ENCODE measurements around the gene IL1RAPL2. TPM values are rescaled to one million over a fixed set of nuclear protein-coding genes. Genes with fewer than 3 reads are reported as not detected.
"Not testable (repeated sequence)": the region's sequence is repeated elsewhere in the genome, so short reads cannot be mapped to it uniquely, and the experiment has no call there.

The IL1RAPL2 gene
- total RNA-seq, 1 donor from 2014 or later, result not detected

DNA sequence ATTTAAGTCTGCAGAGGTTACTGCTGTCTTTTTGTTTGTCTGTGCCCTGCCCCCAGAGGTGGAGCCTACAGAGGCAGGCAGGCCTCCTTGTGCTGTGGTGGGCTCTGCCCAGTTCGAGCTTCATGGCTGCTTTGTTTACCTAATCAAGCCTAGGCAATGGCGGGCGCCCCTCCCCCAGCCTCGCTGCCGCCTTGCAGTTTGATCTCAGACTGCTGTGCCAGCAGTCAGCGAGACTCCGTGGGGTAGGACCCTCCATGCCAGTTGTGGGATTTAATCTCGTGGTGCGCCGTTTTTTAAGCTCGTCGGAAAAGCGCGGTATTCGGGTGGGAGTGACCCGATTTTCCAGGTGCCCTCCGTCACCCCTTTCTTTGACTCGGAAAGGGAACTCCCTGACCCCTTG is 111.5 kb downstream of the IL1RAPL2 start:
- ATAC-seq, result not testable (repeated sequence)

DNA sequence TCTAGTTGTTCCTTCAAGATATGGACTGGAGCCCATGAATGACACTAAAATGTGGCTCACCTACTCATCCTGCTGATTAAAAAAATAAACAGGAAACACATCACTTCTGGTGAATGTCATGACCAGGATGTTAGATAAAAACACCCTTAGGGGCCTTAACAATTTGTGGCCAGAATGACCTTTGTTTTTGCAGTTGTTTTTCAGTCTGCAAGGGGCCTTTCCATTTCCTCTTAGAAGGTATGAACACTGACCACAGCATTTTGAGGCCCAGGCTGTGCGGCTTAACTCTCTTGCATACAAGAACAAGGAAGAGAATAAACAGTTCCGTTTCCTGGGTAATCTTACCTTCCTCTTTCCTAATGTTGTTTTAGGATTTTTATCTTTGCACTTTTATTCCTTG is 113.2 kb downstream of the IL1RAPL2 start:
- no peak for ATAC-seq

DNA sequence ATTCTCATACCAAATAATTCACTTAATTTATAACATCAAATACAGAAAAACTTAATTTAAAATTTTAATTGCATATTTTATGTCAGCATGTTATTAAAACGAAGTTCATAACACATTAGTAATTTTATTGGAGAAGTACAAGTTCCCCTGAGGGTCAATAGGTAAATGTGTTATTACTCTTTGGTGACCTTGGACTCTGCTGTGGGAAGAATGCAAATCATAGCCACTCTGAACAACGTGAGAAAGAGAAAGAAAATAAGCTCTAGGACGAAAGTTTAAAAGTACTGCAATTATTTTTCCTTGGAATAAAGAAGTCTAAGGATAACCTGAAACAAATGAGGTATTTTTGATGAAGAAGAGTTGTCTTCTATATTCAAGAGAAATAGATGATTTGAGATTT is 115.2 kb downstream of the IL1RAPL2 start:
- no peak for ATAC-seq

DNA sequence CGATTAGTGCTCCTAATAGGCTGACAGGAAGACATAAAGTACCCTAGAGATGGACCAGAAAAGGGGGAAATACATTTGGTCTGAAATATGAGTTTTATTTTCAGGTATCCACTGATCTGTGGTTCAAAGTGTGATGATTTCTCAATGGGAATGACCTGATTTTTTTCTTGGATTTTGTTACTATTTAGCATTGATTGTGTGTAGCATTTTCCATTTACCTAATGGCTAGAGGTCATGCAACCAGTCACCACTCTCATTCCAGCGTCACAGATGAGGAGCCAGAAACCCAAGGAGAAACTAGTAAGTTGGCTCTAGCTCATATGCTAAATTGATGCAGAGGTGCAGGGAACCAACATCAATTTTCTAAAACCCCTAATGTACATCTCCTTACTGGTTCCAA is 118.1 kb downstream of the IL1RAPL2 start:
- ATAC-seq, result no peak

DNA sequence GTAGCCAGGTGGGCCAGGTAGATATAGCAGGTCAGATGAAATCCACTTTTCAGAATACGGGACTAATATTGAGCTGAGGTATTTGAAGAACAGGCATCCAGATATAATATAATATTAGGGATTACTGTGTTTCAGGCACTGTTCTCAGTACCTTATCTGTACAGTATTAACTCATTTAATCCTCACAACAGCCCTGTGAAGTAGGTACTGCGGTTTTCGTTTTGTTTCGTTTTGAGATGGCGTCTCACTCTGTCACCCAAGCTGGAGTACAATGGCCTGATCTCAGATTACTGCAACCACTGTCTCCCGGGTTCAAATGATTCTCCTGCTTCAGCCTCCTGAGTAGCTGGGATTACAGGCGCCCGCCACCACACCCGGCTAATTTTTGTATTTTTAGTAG is 129.6 kb downstream of the IL1RAPL2 start:
- ATAC-seq, result no peak

DNA sequence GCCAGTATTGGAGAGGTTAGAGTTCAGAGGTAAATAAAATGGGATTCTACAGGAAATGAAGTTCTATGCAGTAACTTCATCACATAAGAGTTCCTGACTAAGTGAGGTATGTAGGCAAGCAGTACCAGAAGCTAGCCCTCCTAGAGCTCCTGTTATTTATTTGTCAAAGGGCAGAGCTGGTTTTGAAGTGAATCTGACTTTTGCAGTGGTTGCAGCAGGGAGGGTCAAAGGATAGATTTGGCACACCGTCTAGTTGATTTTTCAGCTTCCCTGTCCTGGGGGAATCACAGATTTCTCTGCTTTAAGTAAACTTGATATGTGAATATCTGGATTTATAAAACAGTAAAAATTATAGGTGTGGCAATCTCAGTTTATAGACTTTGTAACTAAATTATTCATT is 130.7 kb downstream of the IL1RAPL2 start:
- no peak for ATAC-seq

DNA sequence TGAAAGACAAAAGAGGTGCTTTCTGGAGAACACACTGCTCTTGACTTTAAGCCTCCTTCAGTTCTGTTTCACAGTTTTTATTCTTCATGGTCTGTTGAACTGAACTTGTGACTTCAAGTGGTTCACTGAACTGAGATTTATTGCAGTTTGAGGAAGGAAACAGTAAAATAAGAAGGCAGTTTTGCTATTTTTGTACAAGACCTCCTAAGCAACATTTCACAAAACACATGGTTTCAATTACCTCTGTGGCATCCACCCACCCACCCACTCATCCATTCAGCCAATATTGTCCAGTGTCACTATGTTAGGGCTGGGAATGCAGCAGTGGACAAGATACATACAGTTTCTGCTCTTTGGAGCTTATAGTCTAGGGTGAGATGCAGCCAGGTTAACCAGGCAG is 131.3 kb downstream of the IL1RAPL2 start:
- ATAC-seq, result no peak

DNA sequence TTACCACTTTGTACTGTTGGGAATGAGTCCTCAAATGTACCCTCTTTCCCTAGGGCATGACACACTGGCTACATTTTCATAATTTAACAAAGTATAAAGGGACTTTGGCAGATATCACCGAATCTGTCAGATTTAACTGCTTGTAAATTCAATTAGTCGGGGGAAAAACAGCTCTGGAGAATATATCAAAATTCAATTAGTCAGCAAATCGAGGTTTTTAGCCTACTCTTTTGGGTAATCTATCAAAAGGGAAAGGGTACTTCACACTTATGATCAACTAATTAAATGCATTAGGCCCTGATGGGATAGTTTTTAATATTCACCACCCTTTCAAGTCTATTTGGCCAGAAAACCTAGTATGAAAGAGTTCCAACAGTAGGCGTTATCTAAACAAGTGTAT is 141.0 kb downstream of the IL1RAPL2 start:
- no peak for ATAC-seq

DNA sequence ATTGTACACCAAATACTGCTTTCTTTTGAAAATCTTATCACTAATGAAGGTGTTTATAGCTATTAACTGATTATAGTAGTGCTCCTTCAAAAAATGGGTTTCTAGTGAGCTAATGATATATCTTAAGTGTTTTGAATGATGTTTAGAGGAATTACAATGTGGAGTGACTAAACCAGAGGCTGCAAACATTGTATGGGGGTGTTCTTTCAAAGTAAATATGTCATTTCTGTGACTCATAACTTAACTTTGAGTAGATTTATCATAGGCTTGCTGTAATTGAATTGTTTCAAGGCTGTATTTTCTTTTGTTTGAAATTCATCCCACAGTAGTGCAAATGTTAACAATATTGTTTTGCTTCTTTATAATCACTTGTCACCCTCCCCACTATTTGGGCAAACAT is 141.6 kb downstream of the IL1RAPL2 start:
- ATAC-seq, result no peak

DNA sequence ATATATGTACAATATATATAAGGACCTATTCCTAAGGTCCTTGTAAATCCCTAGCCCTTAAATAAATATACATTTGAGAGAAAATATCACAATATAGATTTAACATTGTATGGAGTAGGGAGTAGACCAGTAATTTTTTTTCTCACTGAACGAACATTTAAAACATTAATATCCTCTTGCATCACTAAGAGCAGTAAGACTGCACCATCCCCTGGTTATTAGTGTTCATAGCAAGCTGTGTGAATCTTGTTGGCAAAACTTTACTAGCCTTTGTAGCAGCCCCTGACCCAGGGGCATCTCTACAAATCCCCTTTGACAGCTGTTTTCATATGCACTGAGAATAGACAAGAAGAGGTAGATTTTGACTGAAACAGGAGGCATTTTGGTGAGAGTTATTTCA is 146.5 kb downstream of the IL1RAPL2 start:
- ATAC-seq, result no peak

DNA sequence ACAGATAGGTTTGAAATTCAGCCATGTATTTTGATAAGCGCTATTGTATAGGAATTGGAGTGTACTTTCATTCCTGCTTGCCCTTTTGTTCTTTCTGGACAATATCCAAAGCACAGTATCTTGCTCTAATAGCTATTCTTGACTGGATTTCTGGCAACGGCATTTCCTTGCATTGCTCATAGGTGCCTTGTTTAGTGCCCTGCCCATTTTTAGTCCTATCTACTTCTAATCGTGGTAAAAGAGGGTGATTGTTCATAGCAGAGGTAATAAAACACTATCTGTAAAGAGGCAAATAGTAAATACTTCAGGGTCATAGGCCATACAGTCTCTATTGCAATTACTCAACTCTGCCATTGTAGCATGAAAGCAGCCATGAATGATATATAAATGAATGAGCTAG is 155.9 kb downstream of the IL1RAPL2 start:
- ATAC-seq, result no peak

DNA sequence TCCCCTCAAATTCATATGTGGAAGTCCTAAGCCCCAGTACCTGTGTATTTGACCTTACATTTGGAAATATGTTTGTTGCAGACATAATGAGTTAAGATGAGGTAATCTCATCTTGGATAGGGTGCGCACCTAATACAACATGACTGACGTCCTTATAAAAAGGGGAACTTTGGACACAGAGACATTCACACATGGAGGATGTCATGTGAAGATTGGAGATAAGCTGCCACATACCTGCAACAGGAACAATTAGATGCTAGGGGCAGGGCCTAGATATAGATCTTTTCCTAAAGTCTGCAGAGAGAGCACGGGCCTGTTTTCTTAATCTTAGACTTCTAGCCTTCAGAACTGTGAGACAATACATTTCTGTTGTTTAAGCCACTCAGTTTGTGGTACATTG is 162.5 kb downstream of the IL1RAPL2 start:
- no peak for ATAC-seq

DNA sequence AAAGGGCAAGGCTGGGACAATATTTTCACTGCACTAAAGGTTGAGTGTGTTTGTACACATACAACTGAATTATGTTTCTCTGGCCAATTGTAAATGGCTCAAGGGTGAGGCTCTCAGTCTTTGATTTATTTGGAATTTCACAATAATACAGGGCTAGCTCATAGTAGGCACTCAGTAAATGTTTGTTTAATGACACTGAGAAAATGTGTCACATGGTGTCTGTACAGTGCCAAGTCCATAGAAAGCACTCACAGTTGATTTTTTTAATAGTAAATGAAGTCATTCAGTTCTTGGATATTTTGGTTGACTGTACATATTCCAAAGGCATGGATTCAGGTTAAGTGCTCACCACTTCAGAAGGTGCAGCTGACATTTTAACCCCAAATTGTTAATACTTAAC is 176.4 kb downstream of the IL1RAPL2 start:
- no peak for ATAC-seq

DNA sequence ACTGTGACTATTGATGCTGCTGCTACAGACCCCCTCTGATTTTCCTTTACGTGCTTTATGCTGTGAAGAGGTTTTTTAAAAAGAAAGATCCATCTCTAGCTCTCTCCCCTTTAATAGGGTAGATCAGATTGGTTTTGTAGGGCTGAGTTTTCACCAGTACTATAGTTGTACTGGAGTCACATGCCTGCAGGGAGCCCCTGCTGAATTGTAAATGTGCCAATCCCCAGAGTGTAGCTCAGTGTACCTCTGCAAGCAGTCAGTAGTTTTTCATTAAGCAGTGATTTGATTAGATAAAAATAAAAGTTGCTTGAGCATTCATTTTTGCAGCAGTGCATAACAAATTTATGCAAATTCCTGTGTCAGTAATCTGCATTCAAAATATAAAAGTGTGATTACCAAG is 179.2 kb downstream of the IL1RAPL2 start:
- no peak for ATAC-seq

DNA sequence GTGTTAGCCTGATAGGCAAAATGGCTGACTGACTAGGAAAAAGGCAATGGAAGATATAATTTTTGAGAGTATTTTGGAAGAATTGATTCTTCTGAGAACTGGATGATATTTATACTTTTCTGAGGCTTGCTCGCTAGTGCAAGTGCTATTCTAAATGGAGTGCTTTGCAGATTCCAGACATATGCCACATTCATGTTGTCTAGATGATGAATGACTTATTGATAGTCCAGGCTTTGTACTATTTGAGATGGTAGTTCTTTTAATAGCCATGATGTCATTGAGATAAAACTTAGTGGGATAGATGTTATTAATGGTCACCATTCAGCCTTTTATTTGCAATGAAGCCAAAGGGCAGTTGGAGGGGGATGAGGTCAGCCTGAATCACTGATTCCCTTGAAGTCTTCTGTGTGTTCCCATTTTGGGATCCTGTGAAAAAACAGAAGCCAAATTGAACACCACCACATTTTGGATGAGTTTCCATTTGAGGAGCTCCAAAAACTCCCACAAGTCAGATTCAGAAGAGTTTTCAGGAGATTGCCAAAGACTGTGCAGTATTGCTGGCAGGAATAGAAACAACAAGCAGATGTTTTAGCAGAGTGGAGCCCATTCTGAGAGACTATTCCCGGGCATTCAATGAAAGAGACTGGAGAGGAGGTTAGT is 184.1 kb downstream of the IL1RAPL2 start:
- ATAC-seq, result no peak

DNA sequence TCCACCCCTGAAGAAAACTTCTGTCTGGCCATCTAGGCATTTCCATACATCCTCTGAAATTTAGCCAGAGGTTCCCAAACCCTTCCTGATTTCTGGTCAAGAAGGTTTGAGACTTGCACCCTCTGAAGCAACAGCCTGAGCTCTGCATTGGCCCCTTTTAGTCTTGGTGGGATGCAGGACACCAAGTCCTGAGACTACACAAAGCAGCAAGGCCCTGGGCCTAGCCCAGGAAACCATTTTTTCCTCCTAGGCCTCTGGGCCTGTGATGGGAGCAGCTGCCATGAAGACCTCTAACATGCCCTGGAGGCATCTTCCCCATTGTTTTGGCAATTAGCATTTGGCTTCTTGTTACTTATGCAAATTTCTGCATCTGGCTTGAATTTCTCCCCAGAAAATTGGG is 196.6 kb downstream of the IL1RAPL2 start:
- no peak for ATAC-seq

DNA sequence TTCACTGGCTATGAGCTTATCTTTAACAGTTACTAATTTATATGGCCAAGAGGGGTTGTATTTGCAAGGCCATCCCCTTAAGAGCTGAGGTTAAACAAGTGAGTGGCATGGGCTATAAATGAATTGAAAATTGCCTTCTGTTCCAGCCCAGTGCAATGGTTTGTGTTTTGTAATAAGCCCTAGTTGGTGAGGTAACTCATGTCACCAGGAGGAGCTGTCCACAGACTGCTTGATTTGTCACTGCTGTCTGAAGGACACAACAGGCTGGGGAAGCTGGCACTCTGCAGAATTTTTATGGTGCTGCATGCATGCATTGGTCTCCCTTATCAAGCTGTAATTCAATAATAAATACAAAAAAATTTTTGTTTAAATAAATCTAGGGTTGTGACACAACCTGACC is 223.8 kb downstream of the IL1RAPL2 start:
- no peak for ATAC-seq

DNA sequence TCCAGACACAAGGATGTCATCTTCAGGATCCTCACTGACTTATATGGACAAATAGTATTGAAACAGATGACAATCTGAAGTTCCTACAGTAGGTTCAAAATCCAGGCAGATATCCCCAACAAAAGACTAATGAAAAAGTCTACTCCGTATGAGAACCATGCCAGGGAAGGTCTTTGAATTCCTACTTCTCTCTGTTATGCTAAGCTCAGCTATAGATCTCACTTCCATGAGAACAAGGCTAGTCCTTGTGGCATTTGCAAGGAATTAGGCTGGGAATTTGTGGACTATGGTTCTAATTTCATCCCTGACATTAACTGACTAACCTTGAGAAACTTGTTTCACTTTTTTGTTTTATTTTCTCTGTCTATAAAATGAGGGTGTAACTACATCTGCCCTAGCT is 229.8 kb downstream of the IL1RAPL2 start:
- no peak for ATAC-seq

DNA sequence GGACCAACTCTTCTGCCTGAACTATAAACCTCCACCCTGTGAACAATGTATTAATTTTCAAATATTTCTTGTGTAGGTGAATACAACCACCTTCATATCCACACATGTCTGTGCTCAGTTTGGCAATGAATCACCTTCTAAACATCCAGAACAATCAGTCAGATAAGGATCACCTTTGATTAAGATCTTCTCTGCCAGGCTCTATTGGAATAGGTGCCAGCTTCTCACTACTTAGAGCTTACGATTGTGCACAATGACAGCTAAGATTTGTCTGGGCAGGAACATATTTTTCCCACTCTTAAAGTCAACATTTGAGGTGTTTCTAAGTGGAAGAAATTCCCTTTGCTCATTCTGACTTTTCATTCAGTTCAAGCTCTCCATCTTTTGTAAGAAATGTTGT is 237.2 kb downstream of the IL1RAPL2 start:
- ATAC-seq, result no peak

DNA sequence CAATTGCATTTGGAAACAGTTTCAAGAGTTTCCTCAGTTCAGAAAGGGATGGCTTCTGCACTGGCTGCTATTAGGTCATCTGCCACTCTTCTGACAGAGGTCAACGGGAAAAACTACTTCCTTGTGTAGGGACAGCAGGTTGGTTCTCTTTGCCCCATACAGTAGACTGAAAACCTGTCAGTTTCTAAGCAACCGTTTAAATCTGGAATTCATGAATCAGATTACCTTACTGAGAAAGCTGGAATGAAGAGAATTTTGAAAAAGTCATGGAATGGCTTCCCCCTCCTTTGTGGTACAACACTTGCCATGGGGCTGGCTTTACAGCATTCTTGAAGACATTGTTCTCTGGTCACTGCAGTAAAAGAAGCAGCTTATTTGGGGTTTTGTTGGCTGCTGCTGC is 240.3 kb downstream of the IL1RAPL2 start:
- ATAC-seq, result no peak

DNA sequence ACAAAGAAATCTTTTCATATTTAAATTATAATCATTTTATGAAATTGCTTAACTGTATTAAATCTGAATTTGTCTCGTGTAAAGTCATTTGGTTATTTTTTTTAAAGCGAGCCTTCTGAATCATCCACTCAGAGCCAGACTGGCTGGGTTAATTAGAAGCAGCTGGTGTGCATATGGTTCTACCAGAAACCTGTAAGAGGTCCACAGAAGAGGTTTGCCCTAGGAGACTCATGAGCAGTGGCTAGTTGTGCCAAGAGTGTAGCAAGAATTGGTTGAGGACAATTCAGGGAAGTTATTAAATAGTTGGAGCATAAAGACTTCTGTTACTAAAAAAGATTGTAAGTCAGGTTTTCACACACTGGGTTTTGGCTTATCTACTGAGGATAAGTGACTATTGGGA is 267.4 kb downstream of the IL1RAPL2 start:
- no peak for ATAC-seq

DNA sequence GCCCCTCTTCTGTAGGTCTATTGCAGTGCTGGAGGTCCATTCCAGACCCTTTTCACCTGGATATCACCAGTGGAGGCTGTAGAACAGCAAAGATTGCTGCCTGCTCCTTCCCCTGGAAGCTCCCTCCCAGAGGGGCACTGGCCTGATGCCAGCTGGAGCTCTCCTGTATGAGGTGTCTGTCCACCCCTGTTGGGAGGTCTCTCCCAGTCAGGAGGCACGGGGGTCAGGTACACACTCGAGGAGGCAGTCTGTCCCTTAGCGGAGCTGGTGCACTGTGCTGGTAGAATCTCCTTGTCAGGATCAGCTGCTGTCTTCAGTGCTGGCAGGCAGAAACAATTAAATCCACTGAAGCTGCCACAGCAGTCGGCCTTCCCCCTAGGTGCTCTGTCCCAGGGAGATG is 276.6 kb downstream of the IL1RAPL2 start:
- no peak for ATAC-seq

DNA sequence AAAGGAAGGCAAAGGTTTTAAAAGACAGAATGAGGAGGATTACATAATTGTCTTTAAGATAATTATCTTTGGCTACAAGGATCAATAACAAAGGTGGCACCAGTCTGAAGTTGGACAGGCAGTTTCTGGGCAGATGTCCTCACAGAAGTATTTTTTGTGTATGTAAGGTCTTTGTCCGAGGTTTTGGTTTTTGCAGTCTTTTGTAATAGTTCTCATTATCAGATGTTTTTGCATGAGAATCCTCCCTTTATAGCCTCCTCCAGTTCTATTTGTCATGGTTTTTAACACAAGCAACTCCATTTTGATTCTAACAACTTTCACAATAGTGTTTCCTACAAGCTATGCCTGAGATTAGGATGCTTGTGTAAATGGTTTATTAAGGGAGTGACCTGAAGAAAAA is 286.2 kb downstream of the IL1RAPL2 start:
- no peak for ATAC-seq

DNA sequence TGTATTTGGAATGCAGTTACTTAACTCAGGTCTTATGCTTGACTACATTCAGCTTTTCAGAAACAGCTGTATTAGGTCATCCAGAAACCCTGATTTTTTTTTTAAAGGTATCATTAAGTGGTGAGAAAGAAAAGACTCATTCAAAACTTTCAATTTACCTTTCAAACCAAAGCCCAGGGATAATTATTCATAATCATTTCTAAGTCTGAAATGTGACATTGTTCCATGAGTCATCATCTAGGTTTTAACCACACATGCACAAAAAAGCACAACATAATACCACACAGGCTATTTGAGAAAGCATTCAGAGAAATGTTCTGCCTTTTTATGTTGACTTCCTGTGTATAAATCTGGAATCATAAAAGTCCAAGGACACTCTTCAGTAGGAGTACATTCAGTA is 288.2 kb downstream of the IL1RAPL2 start:
- no peak for ATAC-seq

DNA sequence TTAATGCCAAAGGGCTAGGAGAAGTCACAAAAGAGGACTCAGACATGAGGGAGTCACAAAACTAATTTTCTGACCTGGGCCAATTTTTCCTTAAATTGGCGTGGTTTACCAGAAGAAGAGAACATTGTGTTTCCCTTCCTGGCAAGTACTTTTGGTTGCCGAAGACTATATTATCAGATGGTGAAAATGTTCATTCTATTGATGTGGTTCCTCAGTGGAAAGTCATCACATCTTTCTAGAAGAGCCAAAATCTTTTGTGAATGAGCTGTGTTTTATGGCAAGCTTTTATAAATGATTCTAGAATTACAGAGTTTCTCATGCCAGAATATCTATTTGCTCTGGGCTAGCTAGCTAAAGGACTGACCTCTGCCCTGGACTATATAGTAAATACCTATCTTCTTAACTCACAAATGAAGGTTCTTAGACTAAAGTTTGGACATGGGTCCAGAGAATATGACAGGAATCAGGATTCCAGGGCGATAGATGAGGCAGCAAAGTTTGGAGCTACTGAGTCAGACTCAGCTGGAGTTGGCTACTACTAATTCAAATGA is 288.9 kb downstream of the IL1RAPL2 start:
- no peak for ATAC-seq

All from esophagus mucosa (tissue), 1 donor.